Aorta (tissue), 5 donors: ENCODE data around the gene ABLIM2. TPM values are rescaled to one million over a fixed set of nuclear protein-coding genes. Genes with fewer than 3 reads are reported as not detected.

Experiments
- ATAC-seq: fragments of 200-7000 bp; cut with Tn5 transposase; one replicate; pipeline ENCODE4 v1.9.1; 2022; ENCODE audit warnings: moderate library complexity; ENCODE audit not compliant: low FRiP score
- DNase-seq, 2 donors: peaks; one replicate each; pipeline ENCODE4 v3.0.0-alpha.2; 2020
- H3K27ac ChIP-seq, 2 donors: one replicate each; pipeline ENCODE4 v1.5.1; 2013; ENCODE audit warnings: low read length in 2 of 2, mild to moderate bottlenecking in 2 of 2, moderate library complexity in 2 of 2, control low read depth in 1 of 2, inconsistent platforms in 1 of 2, low read depth in 1 of 2
- H3K27me3 ChIP-seq, 2 donors: one replicate each; pipeline ENCODE4 v1.6.1; 2013; ENCODE audit warnings: control low read depth in 1 of 2, low read length in 1 of 2, mild to moderate bottlenecking in 1 of 2, moderate library complexity in 1 of 2; ENCODE audit not compliant: insufficient read depth in 2 of 2, control insufficient read depth in 1 of 2
- H3K36me3 ChIP-seq, 2 donors: one replicate each; pipeline ENCODE4 v1.6.1; 2013; ENCODE audit warnings: control low read depth in 1 of 2, low read length in 1 of 2, mild to moderate bottlenecking in 1 of 2; ENCODE audit not compliant: insufficient read depth in 2 of 2, control insufficient read depth in 1 of 2
- H3K4me1 ChIP-seq, 2 donors: one replicate each; pipeline ENCODE4 v1.6.1; 2013; ENCODE audit warnings: low read length in 2 of 2, control low read depth in 1 of 2, mild to moderate bottlenecking in 1 of 2, moderate library complexity in 1 of 2; ENCODE audit not compliant: insufficient read depth in 2 of 2, control insufficient read depth in 1 of 2
- H3K4me3 ChIP-seq, 2 donors: one replicate each; pipeline ENCODE4 v1.5.1; 2013; ENCODE audit warnings: low read length in 2 of 2, control low read depth in 1 of 2, mild to moderate bottlenecking in 1 of 2
- H3K9me3 ChIP-seq: one replicate; pipeline ENCODE4 v1.6.1; 2013; ENCODE audit warnings: mild to moderate bottlenecking, low read length; ENCODE audit not compliant: control insufficient read depth
- WGBS, 2 donors: extraction: QIAGEN DNeasy Blood & Tissue Kit; methylation state at CpG; one replicate each; pipeline ENCODE4 v1.1.7; 2013; 5-methylcytosine and 5-hydroxymethylcytosine counted together
- intact Hi-C, 2 donors: fragments of 100-400 bp; cut with DNase I; formaldehyde crosslinking; loops; one replicate each; pipeline versions ENCODE4 v1.14.2 to v1.15.0; 2022
- polyA plus RNA-seq, 2 donors: library from polyadenylated mRNA; stranded (reverse); fragments of 200-250 nt; gene quantifications; one replicate each; pipeline ENCODE4 v1.2.3, GENCODE V29; 2013
- total RNA-seq, 2 donors: library from RNA; stranded (reverse); fragmentation: NEBNext Ultra II Directional; extraction: Animal tissue kit (Norgen Biotek cat#: 25700); gene quantifications; one replicate each; pipeline ENCODE4 v1.2.1, GENCODE V29; 2021
- donor health status: healthy with polysubstance abuse.
- donor health status: Bipolar disorder and iron deficiency.
- donor health status: DM: no; HTN: no; CAD: no.
- donor health status: DM: no; HTN: no; CAD: no.
- donor health status: DM: yes; HTN: yes; CAD: no.

Gene ABLIM2
- total and polyA plus RNA-seq, 4 donors, result 5.3 to 20.2 (median 11.1) TPM

GRCh38 chr4:7967063-7967440 lies 191.6 kb downstream of the ABLIM2 start:
- Histone ChIP-seq H3K27me3 (no peaks in the 10 kb centered on the region), H3K4me1 (no peaks in the 10 kb centered on the region), H3K9me3 (no peaks in the 10 kb centered on the region), H3K4me3 (no peak overlapping the region), H3K27ac (no peak overlapping the region), H3K36me3 (no peaks in the 10 kb centered on the region)
- DNase-seq, result peak in 1 of 2 donors; percentile 21
- ATAC-seq, result no peak
- intact Hi-C loops, result no loop called here
- 92 to 94% methylated on average over 9 of the region's 9 CpGs for WGBS, 2 donors

- 89 to 91% methylated on average over 37 of the region's 37 CpGs for WGBS, 2 donors
- H3K27ac ChIP-seq, result no peak overlapping the region
- no peaks in the 10 kb centered on the region for H3K9me3 ChIP-seq
- ATAC-seq (no peak), DNase-seq (peak in 1 of 2 donors; percentile 38)
- intact Hi-C loops, result no loop called here
- no peak overlapping the region for H3K4me3 ChIP-seq
- H3K36me3 ChIP-seq, result no peaks in the 10 kb centered on the region
- H3K4me1 ChIP-seq, result no peaks in the 10 kb centered on the region
- no peaks in the 10 kb centered on the region for H3K27me3 ChIP-seq
Observed at GRCh38 chr4:7966281-7967062, 192.1 kb downstream of the ABLIM2 start.

GRCh38 chr4:7964890-7965662 lies 193.5 kb downstream of the ABLIM2 start:
- Histone ChIP-seq H3K27me3 (no peaks in the 10 kb centered on the region), H3K9me3 (no peaks in the 10 kb centered on the region), H3K4me3 (no peak overlapping the region), H3K27ac (no peak overlapping the region), H3K36me3 (no peaks in the 10 kb centered on the region), H3K4me1 (no peaks in the 10 kb centered on the region)
- WGBS, 2 donors, result 89 to 92% methylated on average over 23 of the region's 23 CpGs
- intact Hi-C loops, result no loop called here
- ATAC-seq (no peak), DNase-seq (peak in 1 of 2 donors; percentile 49)

DNA sequence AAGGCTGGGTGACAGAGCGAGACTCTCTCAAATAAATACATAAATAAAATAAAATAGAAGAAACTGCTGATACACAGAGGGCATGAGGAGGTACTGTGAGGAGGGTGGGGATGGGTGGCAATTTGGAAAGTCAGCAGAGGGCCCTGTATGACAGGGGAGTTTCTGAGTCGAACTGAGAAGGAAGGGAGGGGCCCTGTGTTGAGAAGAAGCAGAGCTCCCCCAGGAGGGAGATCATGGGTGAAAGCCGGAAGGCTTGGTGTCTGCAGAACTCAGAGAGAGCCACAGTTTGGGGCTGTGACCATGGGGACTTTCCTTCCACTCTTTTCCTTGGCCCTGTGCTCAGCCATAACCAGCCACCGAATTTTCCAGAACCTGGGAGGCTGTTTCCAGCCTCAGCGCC lies 194.2 kb downstream of the ABLIM2 start:
- Histone ChIP-seq H3K27me3 (no peaks in the 10 kb centered on the region), H3K4me3 (no peak overlapping the region), H3K9me3 (no peaks in the 10 kb centered on the region), H3K36me3 (no peaks in the 10 kb centered on the region), H3K4me1 (no peaks in the 10 kb centered on the region), H3K27ac (no peak overlapping the region)
- 85 to 89% methylated on average over 5 of the region's 5 CpGs for WGBS, 2 donors
- intact Hi-C loops, result no loop called here
- DNase-seq (peak in 1 of 2 donors; percentile 16), ATAC-seq (no peak)

- H3K4me3 ChIP-seq, result no peak overlapping the region
- H3K9me3 ChIP-seq, result no peaks in the 10 kb centered on the region
- no peaks in the 10 kb centered on the region for H3K4me1 ChIP-seq
- H3K27me3 ChIP-seq, result no peaks in the 10 kb centered on the region
- no peaks in the 10 kb centered on the region for H3K36me3 ChIP-seq
- peak in 1 of 2 donors; percentile 24 for DNase-seq
- ATAC-seq, result no peak
- whole genome bisulfite sequencing, 2 donors, result 95 to 97% methylated on average over 12 of the region's 12 CpGs
- H3K27ac ChIP-seq, result no peak overlapping the region
- intact Hi-C loops, result no loop called here
Observed at GRCh38 chr4:7963691-7964090, 194.9 kb downstream of the ABLIM2 start.

DNA sequence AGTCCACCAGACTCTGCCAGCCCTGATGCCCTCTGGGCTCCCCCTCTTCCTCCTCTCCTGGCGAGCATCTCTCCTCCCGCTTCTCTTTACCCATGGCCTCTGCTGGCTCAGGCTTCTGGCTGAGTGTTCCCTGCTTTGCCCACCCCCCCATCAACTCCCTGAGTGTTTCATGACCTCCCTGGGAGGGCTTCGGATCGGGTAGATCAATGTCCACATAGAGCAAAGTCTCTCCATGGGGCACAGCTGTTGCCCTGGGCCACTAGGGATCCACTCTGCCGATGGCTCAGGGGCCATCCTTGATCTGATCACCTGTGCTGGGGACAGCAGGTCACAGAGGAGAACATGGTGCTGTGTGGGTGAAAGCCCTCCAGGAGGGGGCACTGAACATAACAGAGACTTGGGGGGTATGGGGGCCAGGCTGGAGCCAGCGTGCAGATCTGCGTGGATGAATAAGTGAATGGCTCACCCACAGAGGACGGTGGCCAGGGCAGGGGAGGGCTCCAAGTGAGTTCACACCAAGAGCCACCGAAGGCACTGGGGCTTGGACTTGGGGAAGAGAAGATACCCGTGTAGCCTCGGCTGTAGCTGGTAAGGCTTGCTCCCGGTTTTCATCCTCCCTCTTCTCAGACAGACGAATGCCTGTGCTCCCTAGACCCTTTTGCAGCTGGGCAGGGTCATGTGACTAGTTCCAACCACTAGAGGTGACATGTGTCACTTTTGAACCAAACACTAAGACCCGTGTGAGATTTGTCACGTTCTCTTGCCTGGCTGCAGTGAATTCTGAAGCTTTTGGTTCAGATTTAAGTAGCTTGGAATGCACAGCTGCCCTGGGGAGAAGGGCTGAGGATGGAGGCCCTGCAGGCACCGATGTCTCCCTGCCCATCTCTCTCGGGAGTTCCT lies 195.8 kb downstream of the ABLIM2 start:
- H3K36me3 ChIP-seq, result no peaks in the 10 kb centered on the region
- H3K27ac ChIP-seq, result no peak overlapping the region
- ATAC-seq (no peak), DNase-seq (no peak)
- H3K4me1 ChIP-seq, result no peaks in the 10 kb centered on the region
- no peaks in the 10 kb centered on the region for H3K9me3 ChIP-seq
- H3K27me3 ChIP-seq, result no peaks in the 10 kb centered on the region
- intact Hi-C loops, result no loop called here
- 86 to 89% methylated on average over 15 to 17 of the region's 17 CpGs for WGBS, 2 donors
- no peak overlapping the region for H3K4me3 ChIP-seq

GRCh38 chr4:7960790-7961655 lies 197.6 kb downstream of the ABLIM2 start:
- no peak overlapping the region for H3K4me3 ChIP-seq
- ATAC-seq, result peak; percentile 85
- H3K27ac ChIP-seq, result peak overlapping the region in 1 of 2 donors; percentile 78
- DNase-seq, result peak in 1 of 2 donors; percentile 79
- intact Hi-C loops, result no loop called here
- H3K4me1 ChIP-seq, result no peaks in the 10 kb centered on the region
- H3K27me3 ChIP-seq, result no peaks in the 10 kb centered on the region
- no peaks in the 10 kb centered on the region for H3K36me3 ChIP-seq
- 24 to 33% methylated on average over 19 of the region's 19 CpGs for WGBS, 2 donors
- H3K9me3 ChIP-seq, result no peaks in the 10 kb centered on the region
